GM23338 (cell line): Measurements from ENCODE around the gene KCNJ10.

Source experiments
- EZH2phosphoT487 ChIP-seq: fragments of 200-600 bp; sonication (generic); IDR thresholded peaks from one replicate; pipeline ENCODE4 v1.8.1; 2018; ENCODE audit warnings: antibody characterized with exemption; ENCODE audit not compliant: unreplicated experiment
- JUNB ChIP-seq: IDR thresholded peaks from one replicate; pipeline ENCODE4 v1.6.1; 2016; ENCODE audit warnings: antibody characterized with exemption; ENCODE audit not compliant: unreplicated experiment
- POLR2AphosphoS5 ChIP-seq: IDR thresholded peaks from 2 replicates; pipeline ENCODE4 v1.6.1; 2016; ENCODE audit warnings: antibody characterized with exemption, low read depth
- ZNF331 ChIP-seq: fragments of 250-450 bp; sonication (Bioruptor Pico); IDR thresholded peaks from 2 replicates; pipeline ENCODE4 v1.5.0; 2020; ENCODE audit warnings: low read depth, mild to moderate bottlenecking, moderate library complexity
- TF ChIP-seq, protein P1 (sequence below), 2 experiments: fragments of 200-600 bp in 1 of 2; sonication (generic) in 1 of 2; conservative IDR thresholded peaks; 2 replicates each; pipeline versions ENCODE4 v1.5.1 to v1.6.1; 2016 to 2017; ENCODE audit warnings: antibody characterized with exemption in 2 of 2, low read depth in 2 of 2, mild to moderate bottlenecking in 2 of 2, moderate library complexity in 1 of 2

- TF ChIP-seq, protein P1, sequence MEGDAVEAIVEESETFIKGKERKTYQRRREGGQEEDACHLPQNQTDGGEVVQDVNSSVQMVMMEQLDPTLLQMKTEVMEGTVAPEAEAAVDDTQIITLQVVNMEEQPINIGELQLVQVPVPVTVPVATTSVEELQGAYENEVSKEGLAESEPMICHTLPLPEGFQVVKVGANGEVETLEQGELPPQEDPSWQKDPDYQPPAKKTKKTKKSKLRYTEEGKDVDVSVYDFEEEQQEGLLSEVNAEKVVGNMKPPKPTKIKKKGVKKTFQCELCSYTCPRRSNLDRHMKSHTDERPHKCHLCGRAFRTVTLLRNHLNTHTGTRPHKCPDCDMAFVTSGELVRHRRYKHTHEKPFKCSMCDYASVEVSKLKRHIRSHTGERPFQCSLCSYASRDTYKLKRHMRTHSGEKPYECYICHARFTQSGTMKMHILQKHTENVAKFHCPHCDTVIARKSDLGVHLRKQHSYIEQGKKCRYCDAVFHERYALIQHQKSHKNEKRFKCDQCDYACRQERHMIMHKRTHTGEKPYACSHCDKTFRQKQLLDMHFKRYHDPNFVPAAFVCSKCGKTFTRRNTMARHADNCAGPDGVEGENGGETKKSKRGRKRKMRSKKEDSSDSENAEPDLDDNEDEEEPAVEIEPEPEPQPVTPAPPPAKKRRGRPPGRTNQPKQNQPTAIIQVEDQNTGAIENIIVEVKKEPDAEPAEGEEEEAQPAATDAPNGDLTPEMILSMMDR (conservative IDR thresholded peaks at IDR 0.05; ENCODE audit: low read depth in 2 of 2) = peak; percentile 52 to 66
- TF ChIP-seq POLR2AphosphoS5 (no peak), EZH2phosphoT487 (no peak), JUNB (no peak), ZNF331 (CRISPR knock-in tag) (no peak)
Observed at GRCh38 chr1:160058087-160058486, 11.9 kb downstream of the KCNJ10 start.
